Osteoblast (primary cell): Measurements from ENCODE around the gene ZDHHC16. TPM values are rescaled to one million over a fixed set of nuclear protein-coding genes. Genes with fewer than 3 reads are reported as not detected.
A peak's percentile ranks its signal among the peaks of the same experiment; 100 is the strongest.

Experiments
- DNase-seq: peaks from one replicate; pipeline ENCODE4 v3.0.0; 2011; ENCODE audit warnings: low spot score, mixed read lengths; ENCODE audit not compliant: insufficient read length; ENCODE audit errors: missing footprints
- H2AFZ ChIP-seq: 2 replicates; pipeline ENCODE4 v1.6.0; 2011; ENCODE audit warnings: mild to moderate bottlenecking, low read length
- H3K27ac ChIP-seq: 2 replicates; pipeline ENCODE4 v1.5.1; 2011; ENCODE audit warnings: mild to moderate bottlenecking, low read depth, low read length, moderate library complexity
- H3K27me3 ChIP-seq: 2 replicates; pipeline ENCODE4 v1.6.0; 2012; ENCODE audit warnings: mild to moderate bottlenecking, control low read depth, inconsistent platforms, low read length, moderate library complexity; ENCODE audit not compliant: insufficient read depth
- H3K36me3 ChIP-seq: 2 replicates; pipeline ENCODE4 v1.5.1; 2011; ENCODE audit warnings: mild to moderate bottlenecking, low read length, control low read depth, moderate library complexity; ENCODE audit not compliant: insufficient read depth
- H3K4me1 ChIP-seq: 2 replicates; pipeline ENCODE4 v1.5.1; 2011; ENCODE audit warnings: mild to moderate bottlenecking, low read length, control low read depth, moderate library complexity; ENCODE audit not compliant: insufficient read depth
- H3K4me2 ChIP-seq: 2 replicates; pipeline ENCODE4 v1.6.0; 2011; ENCODE audit warnings: mild to moderate bottlenecking, low read length; ENCODE audit not compliant: insufficient read depth
- H3K4me3 ChIP-seq: fragments of 200-600 bp; sonication (generic); 3 replicates; pipeline ENCODE4 v1.5.1; 2012; ENCODE audit warnings: mild to moderate bottlenecking, low read length, inconsistent platforms; ENCODE audit not compliant: insufficient read depth
- H3K79me2 ChIP-seq: 2 replicates; pipeline ENCODE4 v1.6.0; 2012; ENCODE audit warnings: mild to moderate bottlenecking, low read length, control low read depth, inconsistent platforms; ENCODE audit not compliant: insufficient read depth
- H3K9me3 ChIP-seq: 2 replicates; pipeline ENCODE4 v1.5.1; 2011; ENCODE audit warnings: low read depth, low read length, control low read depth
- H4K20me1 ChIP-seq: 2 replicates; pipeline ENCODE4 v1.6.0; 2012; ENCODE audit warnings: mild to moderate bottlenecking, low read length, control low read depth; ENCODE audit not compliant: insufficient read depth
- CTCF ChIP-seq: IDR thresholded peaks from 2 replicates; pipeline ENCODE4 v1.5.1; 2011; ENCODE audit warnings: mild to moderate bottlenecking, low read depth, low read length, moderate library complexity; ENCODE audit errors: extremely low read depth
- total RNA-seq: library from RNA; depleted of rRNA; stranded (reverse); fragments of >200 nt; gene quantifications from 2 replicates; pipeline ENCODE4 v1.2.3, GENCODE V29; 2012

Gene ZDHHC16
- total RNA-seq, 1 donor, result 39.8 TPM

- no peaks in the 10 kb centered on the region for H3K27me3 ChIP-seq
- peaks cover 23% of the 10 kb centered on the region for H3K4me1 ChIP-seq
- DNase-seq, result peak; percentile 78
- peaks cover 18% of the 10 kb centered on the region for H4K20me1 ChIP-seq
- peak overlapping the region; percentile 77 for H3K27ac ChIP-seq
- no peaks in the 10 kb centered on the region for H3K9me3 ChIP-seq
- TF ChIP-seq CTCF, result no peak
- H3K36me3 ChIP-seq, result peaks cover 18% of the 10 kb centered on the region
- peaks cover 65% of the 10 kb centered on the region for H3K79me2 ChIP-seq
- H3K4me2 ChIP-seq, result peak overlapping the region; percentile 94
- H2AFZ ChIP-seq, result peak overlapping the region; percentile 97
- H3K4me3 ChIP-seq, result peak overlapping the region; percentile 100
Observed at GRCh38 chr10:97445357-97445721, 636 bp upstream of the ZDHHC16 start.

GRCh38 chr10:97450828-97451227, 4.9 kb downstream of the ZDHHC16 start:
- Histone ChIP-seq H3K36me3 (peaks cover 28% of the 10 kb centered on the region), H3K4me1 (peaks cover 13% of the 10 kb centered on the region), H3K4me2 (no peak overlapping the region), H2AFZ (no peak overlapping the region), H3K79me2 (peaks cover 90% of the 10 kb centered on the region), H4K20me1 (peaks cover 52% of the 10 kb centered on the region), H3K27ac (no peak overlapping the region), H3K9me3 (no peaks in the 10 kb centered on the region), H3K4me3 (no peak overlapping the region), H3K27me3 (no peaks in the 10 kb centered on the region)
- DNase-seq, result peak; percentile 71
- no peak for TF ChIP-seq CTCF

GRCh38 chr10:97451605-97452004, 5.6 kb downstream of the ZDHHC16 start:
- H3K36me3 ChIP-seq, result peaks cover 35% of the 10 kb centered on the region
- TF ChIP-seq CTCF, result no peak
- H3K27ac ChIP-seq, result no peak overlapping the region
- no peak overlapping the region for H3K4me2 ChIP-seq
- DNase-seq, result no peak
- no peak overlapping the region for H3K4me3 ChIP-seq
- peaks cover 88% of the 10 kb centered on the region for H3K79me2 ChIP-seq
- peaks cover 13% of the 10 kb centered on the region for H3K4me1 ChIP-seq
- H2AFZ ChIP-seq, result no peak overlapping the region
- no peaks in the 10 kb centered on the region for H3K27me3 ChIP-seq
- no peaks in the 10 kb centered on the region for H3K9me3 ChIP-seq
- peaks cover 52% of the 10 kb centered on the region for H4K20me1 ChIP-seq

- no peaks in the 10 kb centered on the region for H3K27me3 ChIP-seq
- no peak for DNase-seq
- no peak overlapping the region for H3K4me3 ChIP-seq
- H2AFZ ChIP-seq, result no peak overlapping the region
- H3K4me1 ChIP-seq, result peaks cover 7% of the 10 kb centered on the region
- peaks cover 43% of the 10 kb centered on the region for H3K36me3 ChIP-seq
- H3K27ac ChIP-seq, result no peak overlapping the region
- no peak overlapping the region for H3K4me2 ChIP-seq
- no peaks in the 10 kb centered on the region for H3K9me3 ChIP-seq
- peaks cover 85% of the 10 kb centered on the region for H3K79me2 ChIP-seq
- peaks cover 50% of the 10 kb centered on the region for H4K20me1 ChIP-seq
- no peak for TF ChIP-seq CTCF
Observed at GRCh38 chr10:97452352-97452751, 6.4 kb downstream of the ZDHHC16 start.
